ENCODE measurements around the gene TMEM231. TPM values are rescaled to one million over a fixed set of nuclear protein-coding genes. Genes with fewer than 3 reads are reported as not detected.

The TMEM231 gene
- total RNA-seq, 2 experiments from 2014 or later = 4.9 to 5.1 TPM

DNA sequence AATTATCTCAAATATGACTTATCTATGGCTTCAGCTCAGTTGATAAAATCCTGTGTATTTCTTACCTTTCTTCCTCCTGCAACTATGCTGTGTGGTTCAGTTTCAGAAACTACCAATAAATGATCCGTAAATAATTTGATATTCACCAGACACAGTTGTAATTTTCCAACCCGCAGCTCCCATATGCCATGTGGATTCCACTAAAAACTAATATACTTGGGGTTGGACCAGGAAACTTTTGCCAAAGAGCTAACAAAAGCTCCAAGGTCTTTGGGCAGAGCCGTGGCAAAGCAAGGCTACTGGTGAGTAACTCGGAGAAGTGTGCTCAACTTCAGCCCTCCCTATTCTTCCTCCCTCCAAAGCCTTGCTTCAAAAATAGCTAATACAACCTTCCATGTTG is 58.5 kb downstream of the TMEM231 start:
- TF ChIP-seq, protein P1, sequence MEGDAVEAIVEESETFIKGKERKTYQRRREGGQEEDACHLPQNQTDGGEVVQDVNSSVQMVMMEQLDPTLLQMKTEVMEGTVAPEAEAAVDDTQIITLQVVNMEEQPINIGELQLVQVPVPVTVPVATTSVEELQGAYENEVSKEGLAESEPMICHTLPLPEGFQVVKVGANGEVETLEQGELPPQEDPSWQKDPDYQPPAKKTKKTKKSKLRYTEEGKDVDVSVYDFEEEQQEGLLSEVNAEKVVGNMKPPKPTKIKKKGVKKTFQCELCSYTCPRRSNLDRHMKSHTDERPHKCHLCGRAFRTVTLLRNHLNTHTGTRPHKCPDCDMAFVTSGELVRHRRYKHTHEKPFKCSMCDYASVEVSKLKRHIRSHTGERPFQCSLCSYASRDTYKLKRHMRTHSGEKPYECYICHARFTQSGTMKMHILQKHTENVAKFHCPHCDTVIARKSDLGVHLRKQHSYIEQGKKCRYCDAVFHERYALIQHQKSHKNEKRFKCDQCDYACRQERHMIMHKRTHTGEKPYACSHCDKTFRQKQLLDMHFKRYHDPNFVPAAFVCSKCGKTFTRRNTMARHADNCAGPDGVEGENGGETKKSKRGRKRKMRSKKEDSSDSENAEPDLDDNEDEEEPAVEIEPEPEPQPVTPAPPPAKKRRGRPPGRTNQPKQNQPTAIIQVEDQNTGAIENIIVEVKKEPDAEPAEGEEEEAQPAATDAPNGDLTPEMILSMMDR (IDR thresholded peaks at IDR 0.05) = no peak
- ChIA-PET POLR2A (no interaction called here), CTCF (interaction anchor here (0.8 to 1.9 kb wide), 3 partner anchors 20 to 298 kb away, joined by 3 to 7 read pairs (median 6); no protein-coding TSS in a partner anchor)
- Mint-ChIP-seq H3K9me3 (no peaks in the 10 kb centered on the region), H3K27me3 (peaks cover 25% of the 10 kb centered on the region), H3K4me1 (ENCODE audit: low read depth) (peaks cover 6% of the 10 kb centered on the region), H3K36me3 (ENCODE audit: low read depth) (no peaks in the 10 kb centered on the region), H3K4me3 (no peak overlapping the region), H3K27ac (no peak overlapping the region)
- intact Hi-C loops (cut with micrococcal nuclease) = no loop called here
- DNase-seq = no peak
- ATAC-seq = no peak

DNA sequence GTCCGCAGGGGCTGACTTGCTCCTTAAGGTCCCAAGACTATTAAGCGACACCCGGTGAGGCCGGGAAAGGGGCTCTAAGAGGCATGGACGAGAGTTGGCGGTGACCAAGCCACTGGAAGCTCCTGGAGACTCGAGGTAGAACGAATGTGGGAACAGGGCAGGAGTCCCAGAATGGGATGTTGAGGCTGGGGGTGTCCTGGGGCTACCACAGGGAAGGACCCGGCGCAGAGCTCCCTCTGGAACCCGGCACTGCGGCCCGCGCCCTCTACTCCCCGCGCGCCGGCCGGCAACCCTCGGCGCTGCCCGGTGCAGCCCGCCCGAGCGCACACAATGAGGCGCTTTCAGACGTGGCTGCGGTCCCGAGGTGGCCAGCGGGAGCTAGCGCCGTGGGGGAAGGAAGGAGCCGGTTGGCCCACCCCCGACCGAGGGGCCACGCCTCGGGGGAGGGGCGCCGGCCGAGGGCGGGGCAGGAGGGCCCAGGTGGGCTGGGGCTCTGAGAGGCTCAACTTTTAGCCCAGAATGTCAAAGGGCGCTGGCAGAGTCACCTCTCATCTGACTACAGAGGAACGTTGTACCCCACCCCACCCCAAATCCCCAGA is 60.9 kb downstream of the TMEM231 start, which contains the start of gene CHST6:
Gene CHST6 (minus strand): TSS at position 366 of the 599 bp plus-strand sequence. CDS start 15,613 bp downstream, outside the sequence.
- H3K27ac Mint-ChIP-seq = no peak within 1 kb of the TSS
- peak within 1 kb of the TSS; percentile 54 for H3K4me3 Mint-ChIP-seq
- DNase-seq (peak; percentile 35), ATAC-seq (peak; percentile 89)
- no peaks in the 10 kb centered on the region for H3K36me3 Mint-ChIP-seq (ENCODE audit: low read depth)
- intact Hi-C loops (cut with micrococcal nuclease) = no loop called here
- H3K9me3 Mint-ChIP-seq = no peaks in the 10 kb centered on the region
- TF ChIP-seq, protein P1 (IDR thresholded peaks at IDR 0.05) = no peak
- ChIA-PET CTCF (interaction anchor here (1.2 to 1.9 kb wide), 3 partner anchors 10 to 24 kb away, joined by 3 to 7 read pairs (median 6); no protein-coding TSS in a partner anchor), POLR2A (no interaction called here)
- peaks cover 6% of the 10 kb centered on the region for H3K4me1 Mint-ChIP-seq (ENCODE audit: low read depth)
- peaks cover 25% of the 10 kb centered on the region for H3K27me3 Mint-ChIP-seq

DNA sequence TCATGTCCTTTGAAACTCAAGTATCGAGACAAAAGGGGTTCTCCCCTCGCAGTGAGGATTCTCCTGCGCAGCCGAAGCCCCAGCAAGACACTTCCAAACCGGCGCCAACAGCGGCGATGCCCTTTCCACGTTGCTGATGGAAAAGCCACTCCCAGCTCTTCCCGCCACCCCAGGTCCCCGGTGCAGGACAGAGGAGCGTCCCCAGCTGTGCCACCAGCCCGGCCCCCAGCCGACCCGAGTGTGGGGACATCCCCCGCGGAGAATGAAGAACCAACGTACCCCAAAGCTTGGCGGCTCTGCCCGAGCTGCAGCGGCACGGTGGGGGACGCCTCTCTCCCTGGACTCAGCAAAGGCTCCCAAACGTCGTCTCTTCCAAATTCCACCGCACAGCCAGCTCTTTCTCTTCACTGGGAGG is 61.4 kb downstream of the TMEM231 start:
- ChIA-PET POLR2A (no interaction called here), CTCF (interaction anchor here (1.2 to 1.9 kb wide), 3 partner anchors 9 to 24 kb away, joined by 3 to 7 read pairs (median 6); no protein-coding TSS in a partner anchor)
- TF ChIP-seq, protein P1 (IDR thresholded peaks at IDR 0.05) = no peak
- H3K9me3 Mint-ChIP-seq = no peaks in the 10 kb centered on the region
- DNase-seq = no peak
- H3K27ac Mint-ChIP-seq = no peak overlapping the region
- H3K4me3 Mint-ChIP-seq = peak overlapping the region; percentile 54
- intact Hi-C loops (cut with micrococcal nuclease) = no loop called here
- H3K36me3 Mint-ChIP-seq (ENCODE audit: low read depth) = no peaks in the 10 kb centered on the region
- H3K27me3 Mint-ChIP-seq = peaks cover 25% of the 10 kb centered on the region
- peaks cover 6% of the 10 kb centered on the region for H3K4me1 Mint-ChIP-seq (ENCODE audit: low read depth)
- ATAC-seq = no peak

DNA sequence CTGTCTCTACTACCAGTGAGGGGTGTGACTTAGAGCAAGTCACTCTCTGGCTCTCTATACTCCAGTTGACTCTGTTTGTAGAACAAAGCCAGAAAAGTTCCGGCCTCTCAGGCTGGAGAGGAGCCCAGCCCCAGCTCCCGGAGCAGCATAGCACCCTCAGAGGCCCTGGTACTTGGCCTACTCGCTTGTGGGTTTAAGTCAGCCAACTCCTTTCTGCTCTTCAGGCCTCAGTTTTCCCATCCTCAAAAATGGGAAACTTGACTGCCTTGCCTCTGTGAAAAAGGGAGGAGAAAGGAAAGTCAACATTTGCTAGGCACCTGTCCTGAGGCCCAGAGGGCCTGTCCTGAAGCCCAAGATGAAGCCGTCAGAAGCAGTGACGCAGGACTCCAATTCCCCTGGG is 61.9 kb downstream of the TMEM231 start:
- Mint-ChIP-seq H3K4me1 (ENCODE audit: low read depth) (peaks cover 6% of the 10 kb centered on the region), H3K4me3 (peak overlapping the region; percentile 54), H3K27ac (no peak overlapping the region), H3K36me3 (ENCODE audit: low read depth) (no peaks in the 10 kb centered on the region), H3K27me3 (peaks cover 25% of the 10 kb centered on the region), H3K9me3 (no peaks in the 10 kb centered on the region)
- ATAC-seq = no peak
- intact Hi-C loops (cut with micrococcal nuclease) = no loop called here
- TF ChIP-seq, protein P1 (IDR thresholded peaks at IDR 0.05) = no peak
- ChIA-PET POLR2A (no interaction called here), CTCF (interaction anchor here (1.2 to 1.9 kb wide), 3 partner anchors 9 to 23 kb away, joined by 3 to 7 read pairs (median 6); no protein-coding TSS in a partner anchor)
- DNase-seq = no peak

DNA sequence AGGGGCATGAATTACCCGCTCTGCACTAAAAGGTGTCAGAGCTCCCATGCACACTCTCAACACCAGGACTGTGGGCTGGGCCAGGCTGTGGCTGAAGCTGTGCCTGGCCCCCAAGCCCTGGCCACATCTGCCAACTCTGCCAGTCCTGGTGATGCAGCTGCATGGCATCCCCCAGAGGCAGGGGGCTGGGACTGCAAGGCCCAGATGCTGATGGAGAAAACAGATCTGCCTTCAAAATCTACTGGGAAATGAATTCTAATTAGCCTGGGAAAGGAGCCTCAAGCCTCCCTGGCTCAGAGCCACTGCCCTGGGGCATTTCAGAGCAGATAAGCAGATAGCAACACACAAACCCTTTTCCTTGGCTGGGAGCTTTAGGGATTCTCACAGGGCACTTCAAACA is 64.2 kb downstream of the TMEM231 start:
- intact Hi-C loops (cut with micrococcal nuclease) = no loop called here
- TF ChIP-seq, protein P1 (IDR thresholded peaks at IDR 0.05) = no peak
- Mint-ChIP-seq H3K36me3 (ENCODE audit: low read depth) (no peaks in the 10 kb centered on the region), H3K27me3 (peaks cover 29% of the 10 kb centered on the region), H3K9me3 (no peaks in the 10 kb centered on the region), H3K4me1 (ENCODE audit: low read depth) (peaks cover 6% of the 10 kb centered on the region), H3K4me3 (no peak overlapping the region), H3K27ac (no peak overlapping the region)
- ATAC-seq (peak; percentile 52), DNase-seq (peak; percentile 6)
- ChIA-PET POLR2A (no interaction called here), CTCF (interaction anchor here (0.8 to 1.5 kb wide), 5 partner anchors 20 to 259 kb away, joined by 3 to 5 read pairs (median 4); partner anchors contain the start of gene TMEM170A)

Data from activated CD8-positive, alpha-beta T cell treated with anti-CD3 and anti-CD28 coated beads for 36 hours (primary cell).